Spinal cord (tissue), 10 donors: ENCODE measurements around the gene DNAJB9. TPM values are rescaled to one million over a fixed set of nuclear protein-coding genes. Genes with fewer than 3 reads are reported as not detected.

ENCODE experiments used
- DNase-seq, 6 donors: peaks; one replicate each; pipeline versions ENCODE4 v3.0.0 to v3.0.0-alpha.2; 2013 to 2015; ENCODE audit warnings: low spot score in 6 of 6, low read depth in 4 of 6
- H3K27ac ChIP-seq: one replicate; pipeline ENCODE4 v1.5.1; 2013; ENCODE audit warnings: low read depth, low read length, control low read depth
- H3K27me3 ChIP-seq: one replicate; pipeline ENCODE4 v1.6.1; 2013; ENCODE audit warnings: low read length; ENCODE audit not compliant: control insufficient read depth, insufficient read depth
- H3K36me3 ChIP-seq: one replicate; pipeline ENCODE4 v1.6.1; 2013; ENCODE audit warnings: low read length; ENCODE audit not compliant: control insufficient read depth, insufficient read depth
- H3K4me1 ChIP-seq: one replicate; pipeline ENCODE4 v1.6.1; 2013; ENCODE audit warnings: low read length; ENCODE audit not compliant: control insufficient read depth, insufficient read depth
- H3K4me3 ChIP-seq: one replicate; pipeline ENCODE4 v1.5.1; 2013; ENCODE audit warnings: low read depth, low read length, control low read depth
- H3K9me3 ChIP-seq: one replicate; pipeline ENCODE4 v1.6.1; 2013; ENCODE audit warnings: low read length; ENCODE audit not compliant: control insufficient read depth, insufficient read depth
- WGBS: methylation state at CpG from one replicate; pipeline ENCODE4 v1.1.5; 2013; ENCODE audit warnings: missing lambda C conversion rate; ENCODE audit not compliant: insufficient coverage; 5-methylcytosine and 5-hydroxymethylcytosine counted together
- polyA plus RNA-seq, 2 donors: library from polyadenylated mRNA; unstranded; fragments of 120-200 nt; gene quantifications; one replicate each; pipeline ENCODE4 v1.2.1, GENCODE V29; 2013; ENCODE audit not compliant: insufficient read length in 2 of 2
- total RNA-seq, 2 donors: library from RNA; depleted of rRNA in 1 of 2; stranded (reverse); fragments of 120-200 nt in 1 of 2; fragments of >200 nt in 1 of 2; gene quantifications; one replicate each; pipeline versions ENCODE4 v1.2.3 to v1.2.4, GENCODE V29; 2013 to 2014
- donor health status: healthy.

The DNAJB9 gene
- total and polyA plus RNA-seq, 4 donors = 29.9 to 49.3 (median 32.6) TPM

- no peak overlapping the region for H3K4me3 ChIP-seq
- H3K36me3 ChIP-seq = peaks cover 7% of the 10 kb centered on the region
- H3K27me3 ChIP-seq = no peaks in the 10 kb centered on the region
- DNase-seq = no peak
- no peak overlapping the region for H3K27ac ChIP-seq
- no CpG with 5 or more reads among the region's 4 CpGs for WGBS
- H3K4me1 ChIP-seq = no peaks in the 10 kb centered on the region
- peaks cover 5% of the 10 kb centered on the region for H3K9me3 ChIP-seq
Measured at GRCh38 chr7:108581655-108582491, 12.2 kb downstream of the DNAJB9 start.

- peaks cover 5% of the 10 kb centered on the region for H3K9me3 ChIP-seq
- H3K4me3 ChIP-seq = no peak overlapping the region
- no peak for DNase-seq
- WGBS = no CpG with 5 or more reads among the region's 1 CpG
- no peaks in the 10 kb centered on the region for H3K27me3 ChIP-seq
- peaks cover 5% of the 10 kb centered on the region for H3K36me3 ChIP-seq
- H3K27ac ChIP-seq = no peak overlapping the region
- H3K4me1 ChIP-seq = no peaks in the 10 kb centered on the region
Measured at GRCh38 chr7:108584211-108584610, 14.5 kb downstream of the DNAJB9 start.

GRCh38 chr7:108585843-108586242, 16.2 kb downstream of the DNAJB9 start:
- Histone ChIP-seq H3K4me1 (no peaks in the 10 kb centered on the region), H3K36me3 (no peaks in the 10 kb centered on the region), H3K27me3 (no peaks in the 10 kb centered on the region), H3K27ac (no peak overlapping the region), H3K9me3 (no peaks in the 10 kb centered on the region), H3K4me3 (no peak overlapping the region)
- WGBS = 95% methylated on average over 2 of the region's 2 CpGs
- DNase-seq = no peak

- no peaks in the 10 kb centered on the region for H3K36me3 ChIP-seq
- no peaks in the 10 kb centered on the region for H3K27me3 ChIP-seq
- no peak overlapping the region for H3K27ac ChIP-seq
- no peaks in the 10 kb centered on the region for H3K9me3 ChIP-seq
- DNase-seq = no peak
- no peak overlapping the region for H3K4me3 ChIP-seq
- no peaks in the 10 kb centered on the region for H3K4me1 ChIP-seq
- 89% methylated on average over 2 of the region's 3 CpGs for WGBS
Measured at GRCh38 chr7:108586274-108586710, 16.6 kb downstream of the DNAJB9 start.

- no peak overlapping the region for H3K27ac ChIP-seq
- no peaks in the 10 kb centered on the region for H3K9me3 ChIP-seq
- no peak for DNase-seq
- H3K36me3 ChIP-seq = no peaks in the 10 kb centered on the region
- no peaks in the 10 kb centered on the region for H3K4me1 ChIP-seq
- H3K4me3 ChIP-seq = no peak overlapping the region
- no peaks in the 10 kb centered on the region for H3K27me3 ChIP-seq
Measured at GRCh38 chr7:108589199-108589598, 19.5 kb downstream of the DNAJB9 start.

GRCh38 chr7:108589874-108590273, 20.2 kb downstream of the DNAJB9 start:
- no peaks in the 10 kb centered on the region for H3K4me1 ChIP-seq
- WGBS = 50% methylated on average over 1 of the region's 1 CpG
- H3K27ac ChIP-seq = no peak overlapping the region
- no peaks in the 10 kb centered on the region for H3K27me3 ChIP-seq
- H3K9me3 ChIP-seq = no peaks in the 10 kb centered on the region
- H3K4me3 ChIP-seq = no peak overlapping the region
- no peak for DNase-seq
- H3K36me3 ChIP-seq = no peaks in the 10 kb centered on the region

GRCh38 chr7:108590606-108591005, 20.9 kb downstream of the DNAJB9 start:
- no peak for DNase-seq
- Histone ChIP-seq H3K9me3 (no peaks in the 10 kb centered on the region), H3K27ac (no peak overlapping the region), H3K4me3 (no peak overlapping the region), H3K27me3 (no peaks in the 10 kb centered on the region), H3K4me1 (no peaks in the 10 kb centered on the region), H3K36me3 (no peaks in the 10 kb centered on the region)
- WGBS = 100% methylated on average over 1 of the region's 2 CpGs

- WGBS = 33% methylated on average over 2 of the region's 3 CpGs
- no peaks in the 10 kb centered on the region for H3K27me3 ChIP-seq
- H3K4me3 ChIP-seq = no peak overlapping the region
- no peaks in the 10 kb centered on the region for H3K4me1 ChIP-seq
- no peaks in the 10 kb centered on the region for H3K36me3 ChIP-seq
- DNase-seq = peak in 3 of 6 donors; percentile 53 to 95 (median 81)
- no peak overlapping the region for H3K27ac ChIP-seq
- H3K9me3 ChIP-seq = no peaks in the 10 kb centered on the region
Measured at GRCh38 chr7:108592646-108593201, 23.1 kb downstream of the DNAJB9 start.

GRCh38 chr7:108596560-108596959, 26.9 kb downstream of the DNAJB9 start:
- H3K27ac ChIP-seq = no peak overlapping the region
- H3K27me3 ChIP-seq = no peaks in the 10 kb centered on the region
- H3K4me3 ChIP-seq = no peak overlapping the region
- no peaks in the 10 kb centered on the region for H3K9me3 ChIP-seq
- no peaks in the 10 kb centered on the region for H3K4me1 ChIP-seq
- DNase-seq = no peak
- no peaks in the 10 kb centered on the region for H3K36me3 ChIP-seq
- WGBS = no CpG with 5 or more reads among the region's 4 CpGs

- DNase-seq = peak in 2 of 6 donors; percentile 83 to 87
- Histone ChIP-seq H3K27ac (no peak overlapping the region), H3K36me3 (no peaks in the 10 kb centered on the region), H3K9me3 (no peaks in the 10 kb centered on the region), H3K4me3 (no peak overlapping the region), H3K4me1 (no peaks in the 10 kb centered on the region), H3K27me3 (no peaks in the 10 kb centered on the region)
- whole genome bisulfite sequencing = no CpG with 5 or more reads among the region's 2 CpGs
Measured at GRCh38 chr7:108598153-108598552, 28.5 kb downstream of the DNAJB9 start.
